HepG2 (cell line): ENCODE measurements around the gene FYTTD1. TPM values are rescaled to one million over a fixed set of nuclear protein-coding genes. Genes with fewer than 3 reads are reported as not detected.

Experiments
- PITX1 ChIP-seq: sonication (generic); formaldehyde crosslinking; IDR thresholded peaks from 2 replicates; pipeline ENCODE4 v1.5.1; 2020; ENCODE audit warnings: mild to moderate bottlenecking, missing genetic modification reagents
- ZNF180 ChIP-seq: sonication (generic); formaldehyde crosslinking; IDR thresholded peaks from 2 replicates; pipeline ENCODE4 v1.4.0; 2020; ENCODE audit warnings: low read depth, missing genetic modification reagents, borderline replicate concordance
- ZNF724P ChIP-seq: sonication (generic); formaldehyde crosslinking; IDR thresholded peaks from 2 replicates; pipeline ENCODE4 v1.8.0; 2022; ENCODE audit warnings: missing genetic modification reagents, borderline replicate concordance
- ZNF816 ChIP-seq: sonication (generic); formaldehyde crosslinking; IDR thresholded peaks from 2 replicates; pipeline ENCODE4 v1.8.0; 2022; ENCODE audit warnings: missing genetic modification reagents, mild to moderate bottlenecking, borderline replicate concordance
- ZNF891 ChIP-seq: sonication (generic); formaldehyde crosslinking; IDR thresholded peaks from 2 replicates; pipeline ENCODE4 v1.5.0; 2020; ENCODE audit warnings: mild to moderate bottlenecking, missing genetic modification reagents
- polyA plus RNA-seq, 8 experiments: library from polyadenylated mRNA; depleted of rRNA in 3 of 8; stranded (reverse) in 7 of 8; unstranded in 1 of 8; fragments of >200 nt; fragmentation: Illumina TruSeq in 4 of 8; extraction: Trizol in 4 of 8; gene quantifications; 2 replicates each; pipeline versions ENCODE4 v1.2.1 to v1.2.3, GENCODE V29; 2011 to 2016; ENCODE audit warnings: low read depth in 4 of 8, missing spikeins in 1 of 8, mixed read lengths in 1 of 8; ENCODE audit not compliant: insufficient read depth in 1 of 8
- total RNA-seq, 5 experiments: library from RNA; depleted of rRNA; stranded (reverse); fragments of >200 nt; fragmentation: Illumina TruSeq; extraction: Trizol; gene quantifications; 2 replicates each; pipeline ENCODE4 v1.2.3, GENCODE V29; 2016; ENCODE audit warnings: low read depth in 1 of 5
- TF ChIP-seq, protein P1 (sequence below): sonication (generic); formaldehyde crosslinking; IDR thresholded peaks from 2 replicates; pipeline ENCODE4 v1.4.0; 2020; ENCODE audit warnings: mild to moderate bottlenecking, missing genetic modification reagents
- TF ChIP-seq, protein P2 (sequence below): sonication (generic); formaldehyde crosslinking; IDR thresholded peaks from 2 replicates; pipeline ENCODE4 v1.5.0; 2020; ENCODE audit warnings: mild to moderate bottlenecking, missing genetic modification reagents
- TF ChIP-seq, protein P3 (sequence below): sonication (generic); formaldehyde crosslinking; conservative IDR thresholded peaks from 2 replicates; pipeline ENCODE4 v1.5.0; 2020; ENCODE audit warnings: missing genetic modification reagents
- TF ChIP-seq, protein P4 (sequence below): sonication (generic); formaldehyde crosslinking; IDR thresholded peaks from 2 replicates; pipeline ENCODE4 v1.5.0; 2020; ENCODE audit warnings: mild to moderate bottlenecking, missing genetic modification reagents, borderline replicate concordance
- TF ChIP-seq, protein P5 (sequence below): sonication (generic); formaldehyde crosslinking; IDR thresholded peaks from 2 replicates; pipeline ENCODE4 v1.5.0; 2020; ENCODE audit warnings: mild to moderate bottlenecking, missing genetic modification reagents
- TF ChIP-seq, protein P6 (sequence below): sonication (generic); formaldehyde crosslinking; IDR thresholded peaks from 2 replicates; pipeline ENCODE4 v1.4.0; 2020; ENCODE audit warnings: missing genetic modification reagents
- TF ChIP-seq, protein P7 (sequence below): sonication (generic); formaldehyde crosslinking; IDR thresholded peaks from 2 replicates; pipeline ENCODE4 v1.4.0; 2020; ENCODE audit warnings: mild to moderate bottlenecking, missing genetic modification reagents
- TF ChIP-seq, protein P8 (sequence below): sonication (generic); formaldehyde crosslinking; IDR thresholded peaks from 2 replicates; pipeline ENCODE4 v1.5.0; 2020; ENCODE audit warnings: missing genetic modification reagents

FYTTD1 gene
- total and polyA plus RNA-seq, 2 of the 13 experiments (the other 11 are each of a cell fraction or from before 2014, with no cell fraction given) = 6.5 to 28.8 TPM

DNA sequence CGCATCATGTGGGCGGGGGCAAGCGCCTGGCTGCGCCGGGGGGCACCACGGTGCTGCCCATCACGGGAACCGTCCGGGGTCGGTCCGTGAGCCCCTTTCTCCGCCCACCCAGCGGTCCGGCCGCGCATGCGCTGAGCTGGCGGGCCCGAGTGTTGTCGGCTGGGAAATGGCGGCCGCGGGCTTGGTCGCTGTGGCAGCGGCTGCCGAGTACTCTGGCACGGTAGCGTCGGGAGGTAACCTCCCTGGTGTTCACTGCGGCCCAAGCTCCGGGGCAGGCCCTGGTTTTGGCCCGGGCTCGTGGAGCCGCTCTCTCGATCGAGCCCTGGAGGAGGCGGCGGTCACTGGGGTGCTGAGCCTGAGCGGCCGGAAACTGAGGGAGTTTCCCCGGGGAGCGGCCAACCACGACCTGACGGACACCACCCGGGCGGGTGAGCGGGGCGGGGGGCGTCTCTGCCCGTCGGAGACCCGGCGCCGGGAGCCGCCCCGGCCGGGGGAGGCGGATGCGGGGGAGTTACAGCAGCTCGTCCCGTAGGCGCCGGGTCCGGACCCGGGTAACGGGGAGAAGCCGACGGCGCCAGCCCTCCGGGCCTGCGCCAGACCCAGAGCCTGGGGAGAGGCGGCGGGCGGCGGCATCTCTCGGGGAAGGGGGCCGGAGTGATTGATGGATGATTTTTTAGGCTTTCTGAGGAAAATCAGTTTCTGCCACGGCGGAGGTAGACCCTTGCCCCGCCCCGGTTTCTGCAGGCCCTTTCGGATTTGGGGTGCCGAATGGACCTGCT, 41.6 kb downstream of the FYTTD1 start, which contains the start of gene LRCH3 (continued):
- TF ChIP-seq, protein P1, sequence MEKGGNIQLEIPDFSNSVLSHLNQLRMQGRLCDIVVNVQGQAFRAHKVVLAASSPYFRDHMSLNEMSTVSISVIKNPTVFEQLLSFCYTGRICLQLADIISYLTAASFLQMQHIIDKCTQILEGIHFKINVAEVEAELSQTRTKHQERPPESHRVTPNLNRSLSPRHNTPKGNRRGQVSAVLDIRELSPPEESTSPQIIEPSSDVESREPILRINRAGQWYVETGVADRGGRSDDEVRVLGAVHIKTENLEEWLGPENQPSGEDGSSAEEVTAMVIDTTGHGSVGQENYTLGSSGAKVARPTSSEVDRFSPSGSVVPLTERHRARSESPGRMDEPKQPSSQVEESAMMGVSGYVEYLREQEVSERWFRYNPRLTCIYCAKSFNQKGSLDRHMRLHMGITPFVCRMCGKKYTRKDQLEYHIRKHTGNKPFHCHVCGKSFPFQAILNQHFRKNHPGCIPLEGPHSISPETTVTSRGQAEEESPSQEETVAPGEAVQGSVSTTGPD (CRISPR knock-in tag) = no peak
- TF ChIP-seq ZNF891 (CRISPR knock-in tag) (peak; percentile 87; the same call in 1 of the 2 replicates), PITX1 (CRISPR knock-in tag) (peak; percentile 64), ZNF724P (CRISPR knock-in tag) (peak; percentile 88; the same call in 1 of the 2 replicates), ZNF180 (CRISPR knock-in tag) (no peak), ZNF816 (no peak)
- TF ChIP-seq, protein P2, sequence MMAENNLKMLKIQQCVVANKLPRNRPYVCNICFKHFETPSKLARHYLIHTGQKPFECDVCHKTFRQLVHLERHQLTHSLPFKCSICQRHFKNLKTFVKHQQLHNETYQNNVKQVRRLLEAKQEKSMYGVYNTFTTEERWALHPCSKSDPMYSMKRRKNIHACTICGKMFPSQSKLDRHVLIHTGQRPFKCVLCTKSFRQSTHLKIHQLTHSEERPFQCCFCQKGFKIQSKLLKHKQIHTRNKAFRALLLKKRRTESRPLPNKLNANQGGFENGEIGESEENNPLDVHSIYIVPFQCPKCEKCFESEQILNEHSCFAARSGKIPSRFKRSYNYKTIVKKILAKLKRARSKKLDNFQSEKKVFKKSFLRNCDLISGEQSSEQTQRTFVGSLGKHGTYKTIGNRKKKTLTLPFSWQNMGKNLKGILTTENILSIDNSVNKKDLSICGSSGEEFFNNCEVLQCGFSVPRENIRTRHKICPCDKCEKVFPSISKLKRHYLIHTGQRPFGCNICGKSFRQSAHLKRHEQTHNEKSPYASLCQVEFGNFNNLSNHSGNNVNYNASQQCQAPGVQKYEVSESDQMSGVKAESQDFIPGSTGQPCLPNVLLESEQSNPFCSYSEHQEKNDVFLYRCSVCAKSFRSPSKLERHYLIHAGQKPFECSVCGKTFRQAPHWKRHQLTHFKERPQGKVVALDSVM = peak; percentile 68; the same call in 1 of the 2 replicates
- TF ChIP-seq, protein P3, sequence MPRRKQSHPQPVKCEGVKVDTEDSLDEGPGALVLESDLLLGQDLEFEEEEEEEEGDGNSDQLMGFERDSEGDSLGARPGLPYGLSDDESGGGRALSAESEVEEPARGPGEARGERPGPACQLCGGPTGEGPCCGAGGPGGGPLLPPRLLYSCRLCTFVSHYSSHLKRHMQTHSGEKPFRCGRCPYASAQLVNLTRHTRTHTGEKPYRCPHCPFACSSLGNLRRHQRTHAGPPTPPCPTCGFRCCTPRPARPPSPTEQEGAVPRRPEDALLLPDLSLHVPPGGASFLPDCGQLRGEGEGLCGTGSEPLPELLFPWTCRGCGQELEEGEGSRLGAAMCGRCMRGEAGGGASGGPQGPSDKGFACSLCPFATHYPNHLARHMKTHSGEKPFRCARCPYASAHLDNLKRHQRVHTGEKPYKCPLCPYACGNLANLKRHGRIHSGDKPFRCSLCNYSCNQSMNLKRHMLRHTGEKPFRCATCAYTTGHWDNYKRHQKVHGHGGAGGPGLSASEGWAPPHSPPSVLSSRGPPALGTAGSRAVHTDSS (CRISPR knock-in tag) = no peak
- TF ChIP-seq, protein P4, sequence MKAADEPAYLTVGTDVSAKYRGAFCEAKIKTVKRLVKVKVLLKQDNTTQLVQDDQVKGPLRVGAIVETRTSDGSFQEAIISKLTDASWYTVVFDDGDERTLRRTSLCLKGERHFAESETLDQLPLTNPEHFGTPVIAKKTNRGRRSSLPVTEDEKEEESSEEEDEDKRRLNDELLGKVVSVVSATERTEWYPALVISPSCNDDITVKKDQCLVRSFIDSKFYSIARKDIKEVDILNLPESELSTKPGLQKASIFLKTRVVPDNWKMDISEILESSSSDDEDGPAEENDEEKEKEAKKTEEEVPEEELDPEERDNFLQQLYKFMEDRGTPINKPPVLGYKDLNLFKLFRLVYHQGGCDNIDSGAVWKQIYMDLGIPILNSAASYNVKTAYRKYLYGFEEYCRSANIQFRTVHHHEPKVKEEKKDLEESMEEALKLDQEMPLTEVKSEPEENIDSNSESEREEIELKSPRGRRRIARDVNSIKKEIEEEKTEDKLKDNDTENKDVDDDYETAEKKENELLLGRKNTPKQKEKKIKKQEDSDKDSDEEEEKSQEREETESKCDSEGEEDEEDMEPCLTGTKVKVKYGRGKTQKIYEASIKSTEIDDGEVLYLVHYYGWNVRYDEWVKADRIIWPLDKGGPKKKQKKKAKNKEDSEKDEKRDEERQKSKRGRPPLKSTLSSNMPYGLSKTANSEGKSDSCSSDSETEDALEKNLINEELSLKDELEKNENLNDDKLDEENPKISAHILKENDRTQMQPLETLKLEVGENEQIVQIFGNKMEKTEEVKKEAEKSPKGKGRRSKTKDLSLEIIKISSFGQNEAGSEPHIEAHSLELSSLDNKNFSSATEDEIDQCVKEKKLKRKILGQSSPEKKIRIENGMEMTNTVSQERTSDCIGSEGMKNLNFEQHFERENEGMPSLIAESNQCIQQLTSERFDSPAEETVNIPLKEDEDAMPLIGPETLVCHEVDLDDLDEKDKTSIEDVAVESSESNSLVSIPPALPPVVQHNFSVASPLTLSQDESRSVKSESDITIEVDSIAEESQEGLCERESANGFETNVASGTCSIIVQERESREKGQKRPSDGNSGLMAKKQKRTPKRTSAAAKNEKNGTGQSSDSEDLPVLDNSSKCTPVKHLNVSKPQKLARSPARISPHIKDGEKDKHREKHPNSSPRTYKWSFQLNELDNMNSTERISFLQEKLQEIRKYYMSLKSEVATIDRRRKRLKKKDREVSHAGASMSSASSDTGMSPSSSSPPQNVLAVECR (CRISPR knock-in tag) = peak; percentile 93
- TF ChIP-seq, protein P5, sequence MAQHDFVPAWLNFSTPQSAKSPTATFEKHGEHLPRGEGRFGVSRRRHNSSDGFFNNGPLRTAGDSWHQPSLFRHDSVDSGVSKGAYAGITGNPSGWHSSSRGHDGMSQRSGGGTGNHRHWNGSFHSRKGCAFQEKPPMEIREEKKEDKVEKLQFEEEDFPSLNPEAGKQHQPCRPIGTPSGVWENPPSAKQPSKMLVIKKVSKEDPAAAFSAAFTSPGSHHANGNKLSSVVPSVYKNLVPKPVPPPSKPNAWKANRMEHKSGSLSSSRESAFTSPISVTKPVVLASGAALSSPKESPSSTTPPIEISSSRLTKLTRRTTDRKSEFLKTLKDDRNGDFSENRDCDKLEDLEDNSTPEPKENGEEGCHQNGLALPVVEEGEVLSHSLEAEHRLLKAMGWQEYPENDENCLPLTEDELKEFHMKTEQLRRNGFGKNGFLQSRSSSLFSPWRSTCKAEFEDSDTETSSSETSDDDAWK (CRISPR knock-in tag) = no peak
- TF ChIP-seq, protein P6, sequence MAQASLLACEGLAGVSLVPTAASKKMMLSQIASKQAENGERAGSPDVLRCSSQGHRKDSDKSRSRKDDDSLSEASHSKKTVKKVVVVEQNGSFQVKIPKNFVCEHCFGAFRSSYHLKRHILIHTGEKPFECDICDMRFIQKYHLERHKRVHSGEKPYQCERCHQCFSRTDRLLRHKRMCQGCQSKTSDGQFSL = no peak
- TF ChIP-seq, protein P7, sequence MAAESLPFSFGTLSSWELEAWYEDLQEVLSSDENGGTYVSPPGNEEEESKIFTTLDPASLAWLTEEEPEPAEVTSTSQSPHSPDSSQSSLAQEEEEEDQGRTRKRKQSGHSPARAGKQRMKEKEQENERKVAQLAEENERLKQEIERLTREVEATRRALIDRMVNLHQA (CRISPR knock-in tag) = no peak
- TF ChIP-seq, protein P8, sequence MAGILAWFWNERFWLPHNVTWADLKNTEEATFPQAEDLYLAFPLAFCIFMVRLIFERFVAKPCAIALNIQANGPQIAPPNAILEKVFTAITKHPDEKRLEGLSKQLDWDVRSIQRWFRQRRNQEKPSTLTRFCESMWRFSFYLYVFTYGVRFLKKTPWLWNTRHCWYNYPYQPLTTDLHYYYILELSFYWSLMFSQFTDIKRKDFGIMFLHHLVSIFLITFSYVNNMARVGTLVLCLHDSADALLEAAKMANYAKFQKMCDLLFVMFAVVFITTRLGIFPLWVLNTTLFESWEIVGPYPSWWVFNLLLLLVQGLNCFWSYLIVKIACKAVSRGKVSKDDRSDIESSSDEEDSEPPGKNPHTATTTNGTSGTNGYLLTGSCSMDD (CRISPR knock-in tag) = no peak
